HFFc6 (cell line): ENCODE results near the gene PCDH12. TPM values are rescaled to one million over a fixed set of nuclear protein-coding genes. Genes with fewer than 3 reads are reported as not detected.

ENCODE experiments used
- DNase-seq: peaks from one replicate; pipeline ENCODE4 v3.0.0-alpha.2; 2018
- H3K27ac Mint-ChIP-seq: 2 replicates; pipeline ENCODE4 v1.8.0; 2020; ENCODE audit warnings: mild to moderate bottlenecking, mixed read lengths
- H3K27me3 Mint-ChIP-seq: 2 replicates; pipeline ENCODE4 v1.8.0; 2021; ENCODE audit warnings: mild to moderate bottlenecking, moderate library complexity, mixed read lengths; ENCODE audit not compliant: insufficient read depth
- H3K36me3 Mint-ChIP-seq: 2 replicates; pipeline ENCODE4 v1.8.0; 2021; ENCODE audit warnings: low read depth, mixed read lengths
- H3K4me1 Mint-ChIP-seq: 2 replicates; pipeline ENCODE4 v1.8.0; 2020; ENCODE audit warnings: low read depth, mixed read lengths
- H3K4me3 Mint-ChIP-seq: 2 replicates; pipeline ENCODE4 v1.8.0; 2020; ENCODE audit warnings: mild to moderate bottlenecking, moderate library complexity, mixed read lengths
- H3K9me3 Mint-ChIP-seq: 2 replicates; pipeline ENCODE4 v1.8.0; 2020; ENCODE audit warnings: mild to moderate bottlenecking, mixed read lengths
- CTCF ChIP-seq: fragments of 200-600 bp; sonication (generic); IDR thresholded peaks from 2 replicates; pipeline ENCODE4 v1.5.0; 2021; ENCODE audit warnings: antibody characterized with exemption, mild to moderate bottlenecking
- total RNA-seq, 6 experiments: library from RNA; stranded (reverse); fragmentation: NEBNext Ultra II Directional; extraction: Animal tissue kit (Norgen Biotek cat#: 25700); gene quantifications; 2 replicates in 1 of 6; 3 replicates in 5 of 6; pipeline ENCODE4 v1.2.3, GENCODE V29; 2021

PCDH12 gene
- total RNA-seq, 6 experiments from 2014 or later: 0.02 to 0.71 (median 0.08) TPM; not detected in 2

GRCh38 chr5:141965071-141965470 lies 7.1 kb upstream of the PCDH12 start:
- DNase-seq: no peak
- no peak overlapping the region for H3K4me3 Mint-ChIP-seq

DNA sequence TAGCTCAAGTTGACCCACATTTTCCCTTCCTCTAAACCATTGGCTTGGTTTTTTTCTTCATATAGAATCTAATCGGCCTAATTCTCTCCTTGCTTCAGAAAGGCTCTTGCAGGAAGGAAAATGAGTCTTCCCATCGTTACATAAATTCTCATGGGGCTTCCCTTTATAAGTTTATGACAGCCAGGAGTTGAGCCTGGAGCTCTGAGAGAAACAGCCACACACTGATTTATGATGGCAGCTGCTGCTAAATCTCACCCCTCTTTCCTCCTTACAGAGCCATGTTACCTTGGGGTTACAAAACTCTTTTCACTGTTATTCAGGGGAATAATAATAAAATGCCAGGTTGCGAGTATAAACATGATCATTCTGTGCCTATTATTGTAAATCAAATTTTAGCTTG lies 5.7 kb upstream of the PCDH12 start:
- no peak for DNase-seq
- Mint-ChIP-seq H3K36me3 (no peaks in the 10 kb centered on the region), H3K4me3 (no peak overlapping the region), H3K27me3 (no peaks in the 10 kb centered on the region; the same call in 1 of the 2 replicates), H3K27ac (no peak overlapping the region), H3K9me3 (no peaks in the 10 kb centered on the region), H3K4me1 (peaks cover 16% of the 10 kb centered on the region)
- TF ChIP-seq CTCF: no peak

More at GRCh38 chr5:141965071-141965470, 7.1 kb upstream of the PCDH12 start:
- Mint-ChIP-seq H3K27me3 (peaks cover 2% of the 10 kb centered on the region), H3K9me3 (no peaks in the 10 kb centered on the region), H3K4me1 (peaks cover 22% of the 10 kb centered on the region), H3K36me3 (no peaks in the 10 kb centered on the region), H3K27ac (no peak overlapping the region)
- TF ChIP-seq CTCF: no peak

DNA sequence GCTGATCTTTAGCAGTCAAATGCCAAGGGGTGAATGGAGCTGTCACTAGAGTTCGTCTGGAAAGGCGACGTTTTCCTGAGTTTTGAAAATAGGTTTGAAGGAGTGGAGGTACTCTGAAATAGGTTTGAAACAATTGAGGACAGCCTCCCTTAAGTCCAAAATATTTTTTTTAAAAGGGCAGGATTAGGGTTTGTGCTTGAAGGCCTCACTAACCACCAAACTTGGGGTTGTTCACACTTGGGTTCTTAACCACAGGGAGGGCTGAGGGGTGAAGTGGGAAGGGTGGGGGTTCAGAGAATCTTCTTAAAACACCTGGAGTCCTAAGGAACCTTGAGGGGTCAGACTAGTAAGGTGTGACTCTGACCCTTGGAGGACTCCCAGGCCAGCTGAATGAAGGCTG lies 3.5 kb upstream of the PCDH12 start:
- Mint-ChIP-seq H3K9me3 (no peaks in the 10 kb centered on the region), H3K36me3 (no peaks in the 10 kb centered on the region), H3K4me1 (peaks cover 18% of the 10 kb centered on the region), H3K27ac (peak overlapping the region; percentile 70; the same call in 1 of the 2 replicates), H3K27me3 (peaks cover 2% of the 10 kb centered on the region; the same call in 1 of the 2 replicates), H3K4me3 (no peak overlapping the region)
- TF ChIP-seq CTCF: no peak
- DNase-seq: no peak

GRCh38 chr5:141960449-141961323 lies 2.7 kb upstream of the PCDH12 start:
- H3K4me3 Mint-ChIP-seq: peak overlapping the region; percentile 24; the same call in 1 of the 2 replicates
- no peaks in the 10 kb centered on the region for H3K36me3 Mint-ChIP-seq
- peak; percentile 94 for TF ChIP-seq CTCF
- peak overlapping the region; percentile 70 for H3K27ac Mint-ChIP-seq
- peak; percentile 72 for DNase-seq
- peaks cover 2% of the 10 kb centered on the region; the same call in 1 of the 2 replicates for H3K27me3 Mint-ChIP-seq
- H3K4me1 Mint-ChIP-seq: peaks cover 18% of the 10 kb centered on the region
- no peaks in the 10 kb centered on the region for H3K9me3 Mint-ChIP-seq

GRCh38 chr5:141960018-141960417 lies 2.0 kb upstream of the PCDH12 start:
- DNase-seq: no peak
- Mint-ChIP-seq H3K36me3 (no peaks in the 10 kb centered on the region), H3K27ac (no peak overlapping the region), H3K27me3 (peaks cover 2% of the 10 kb centered on the region; the same call in 1 of the 2 replicates), H3K4me3 (no peak overlapping the region), H3K4me1 (peaks cover 18% of the 10 kb centered on the region), H3K9me3 (no peaks in the 10 kb centered on the region)
- TF ChIP-seq CTCF: peak; percentile 49; the same call in 1 of the 2 replicates
